Muscle layer of duodenum (tissue), 2 donors: ENCODE results near the gene FCHSD2.

Experiments
- H3K27ac ChIP-seq: one replicate; pipeline ENCODE4 v1.7.0; 2013; ENCODE audit warnings: mild to moderate bottlenecking, low read length
- H3K27me3 ChIP-seq: one replicate; pipeline ENCODE4 v1.7.0; 2013; ENCODE audit warnings: low read depth, mild to moderate bottlenecking, control low read depth, low read length
- H3K36me3 ChIP-seq, 2 donors: one replicate each; pipeline ENCODE4 v1.7.0; 2013; ENCODE audit warnings: low read length in 2 of 2, control low read depth in 1 of 2, mild to moderate bottlenecking in 1 of 2; ENCODE audit not compliant: insufficient read depth in 2 of 2, control insufficient read depth in 1 of 2
- H3K4me1 ChIP-seq, 2 donors: one replicate each; pipeline ENCODE4 v1.7.0; 2013; ENCODE audit warnings: low read length in 2 of 2, mild to moderate bottlenecking in 2 of 2, control low read depth in 1 of 2, moderate library complexity in 1 of 2; ENCODE audit not compliant: insufficient read depth in 2 of 2, control insufficient read depth in 1 of 2
- H3K4me3 ChIP-seq, 2 donors: one replicate each; pipeline ENCODE4 v1.7.0; 2013; ENCODE audit warnings: low read length in 2 of 2, low read depth in 1 of 2, mild to moderate bottlenecking in 1 of 2
- H3K9me3 ChIP-seq, 2 donors: one replicate each; pipeline ENCODE4 v1.7.0; 2013; ENCODE audit warnings: low read length in 2 of 2, control low read depth in 1 of 2, mild to moderate bottlenecking in 1 of 2; ENCODE audit not compliant: control insufficient read depth in 1 of 2
- donor health status: healthy.

Gene FCHSD2

GRCh38 chr11:72886619-72887018 lies 255.5 kb downstream of the FCHSD2 start:
- Histone ChIP-seq H3K27ac (no peak overlapping the region), H3K36me3 (peaks cover 15 to 25% of the 10 kb centered on the region in 2 donors), H3K27me3 (no peaks in the 10 kb centered on the region), H3K9me3 (no peaks in the 10 kb centered on the region), H3K4me1 (no peaks in the 10 kb centered on the region), H3K4me3 (no peak overlapping the region)

- no peaks in the 10 kb centered on the region for H3K27me3 ChIP-seq
- no peaks in the 10 kb centered on the region for H3K4me1 ChIP-seq
- no peak overlapping the region for H3K4me3 ChIP-seq
- H3K9me3 ChIP-seq = no peaks in the 10 kb centered on the region
- H3K27ac ChIP-seq = no peak overlapping the region
- peaks cover 15 to 25% of the 10 kb centered on the region in 2 donors for H3K36me3 ChIP-seq
Measured at GRCh38 chr11:72885749-72886609, 256.1 kb downstream of the FCHSD2 start.

- Histone ChIP-seq H3K4me3 (no peak overlapping the region), H3K9me3 (no peaks in the 10 kb centered on the region), H3K4me1 (no peaks in the 10 kb centered on the region), H3K27me3 (no peaks in the 10 kb centered on the region), H3K27ac (no peak overlapping the region), H3K36me3 (no peaks in the 10 kb centered on the region)
Measured at GRCh38 chr11:72876147-72876546, 266.0 kb downstream of the FCHSD2 start.

GRCh38 chr11:72875736-72876135 lies 266.4 kb downstream of the FCHSD2 start:
- no peak overlapping the region for H3K4me3 ChIP-seq
- no peaks in the 10 kb centered on the region for H3K4me1 ChIP-seq
- no peaks in the 10 kb centered on the region for H3K27me3 ChIP-seq
- no peaks in the 10 kb centered on the region for H3K36me3 ChIP-seq
- no peak overlapping the region for H3K27ac ChIP-seq
- no peaks in the 10 kb centered on the region for H3K9me3 ChIP-seq

- Histone ChIP-seq H3K27ac (no peak overlapping the region), H3K4me1 (no peaks in the 10 kb centered on the region), H3K4me3 (no peak overlapping the region), H3K9me3 (no peaks in the 10 kb centered on the region), H3K27me3 (no peaks in the 10 kb centered on the region), H3K36me3 (no peaks in the 10 kb centered on the region)
Measured at GRCh38 chr11:72872012-72872411, 270.1 kb downstream of the FCHSD2 start.

- Histone ChIP-seq H3K4me3 (no peak overlapping the region), H3K4me1 (no peaks in the 10 kb centered on the region), H3K9me3 (no peaks in the 10 kb centered on the region), H3K36me3 (no peaks in the 10 kb centered on the region), H3K27ac (no peak overlapping the region), H3K27me3 (no peaks in the 10 kb centered on the region)
Measured at GRCh38 chr11:72871119-72871518, 271.0 kb downstream of the FCHSD2 start.

- Histone ChIP-seq H3K27me3 (no peaks in the 10 kb centered on the region), H3K27ac (no peak overlapping the region), H3K4me1 (peaks cover 0 to 12% of the 10 kb centered on the region in 2 donors), H3K4me3 (no peak overlapping the region), H3K36me3 (no peaks in the 10 kb centered on the region), H3K9me3 (no peaks in the 10 kb centered on the region)
Measured at GRCh38 chr11:72869831-72870230, 272.3 kb downstream of the FCHSD2 start.

- no peak overlapping the region for H3K27ac ChIP-seq
- H3K4me3 ChIP-seq = no peak overlapping the region
- no peaks in the 10 kb centered on the region for H3K36me3 ChIP-seq
- no peaks in the 10 kb centered on the region for H3K27me3 ChIP-seq
- H3K4me1 ChIP-seq = peaks cover 0 to 22% of the 10 kb centered on the region in 2 donors
- no peaks in the 10 kb centered on the region for H3K9me3 ChIP-seq
Measured at GRCh38 chr11:72867970-72868369, 274.1 kb downstream of the FCHSD2 start.

- Histone ChIP-seq H3K27ac (no peak overlapping the region), H3K36me3 (no peaks in the 10 kb centered on the region), H3K9me3 (no peaks in the 10 kb centered on the region), H3K27me3 (no peaks in the 10 kb centered on the region), H3K4me1 (peaks cover 0 to 22% of the 10 kb centered on the region in 2 donors), H3K4me3 (no peak overlapping the region)
Measured at GRCh38 chr11:72864702-72865655, 277.1 kb downstream of the FCHSD2 start.

GRCh38 chr11:72863916-72864315 lies 278.2 kb downstream of the FCHSD2 start:
- H3K27ac ChIP-seq = no peak overlapping the region
- H3K4me1 ChIP-seq = peaks cover 0 to 22% of the 10 kb centered on the region in 2 donors
- H3K9me3 ChIP-seq = no peaks in the 10 kb centered on the region
- H3K36me3 ChIP-seq = peaks cover 0 to under 1% of the 10 kb centered on the region in 2 donors
- H3K4me3 ChIP-seq = no peak overlapping the region
- H3K27me3 ChIP-seq = no peaks in the 10 kb centered on the region

GRCh38 chr11:72863091-72863490 lies 279.0 kb downstream of the FCHSD2 start:
- Histone ChIP-seq H3K27me3 (no peaks in the 10 kb centered on the region), H3K9me3 (no peaks in the 10 kb centered on the region), H3K4me3 (no peak overlapping the region), H3K27ac (no peak overlapping the region), H3K36me3 (peaks cover 0 to 2% of the 10 kb centered on the region in 2 donors), H3K4me1 (peaks cover 0 to 22% of the 10 kb centered on the region in 2 donors)
